HK-2 (cell line): Measurements from ENCODE around the gene BLOC1S4.
A peak's percentile ranks its signal among the peaks of the same experiment; 100 is the strongest.
"Not testable (repeated sequence)": the region's sequence is repeated elsewhere in the genome, so short reads cannot be mapped to it uniquely, and the experiment has no call there.

Experiments
- DNase-seq: peaks from one replicate; pipeline ENCODE4 v3.0.0-alpha.2; 2018; ENCODE audit not compliant: unreplicated experiment

BLOC1S4 gene

GRCh38 chr4:6718932-6719610, 3.1 kb downstream of the BLOC1S4 start:
- DNase-seq: no peak

GRCh38 chr4:6719611-6720179, 3.7 kb downstream of the BLOC1S4 start:
- DNase-seq: no peak

GRCh38 chr4:6720202-6720699, 4.3 kb downstream of the BLOC1S4 start:
- peak; percentile 87 for DNase-seq

- no peak for DNase-seq
These were observed 5.1 kb downstream of the BLOC1S4 start for GRCh38 chr4:6721121-6721520.

GRCh38 chr4:6722891-6723290, 6.9 kb downstream of the BLOC1S4 start:
- DNase-seq: no peak

- DNase-seq: no peak
These were observed 7.9 kb downstream of the BLOC1S4 start for GRCh38 chr4:6723851-6724250.

- DNase-seq: no peak
These were observed 8.6 kb downstream of the BLOC1S4 start for GRCh38 chr4:6724421-6725111.

- not testable (repeated sequence) for DNase-seq
These were observed 9.5 kb downstream of the BLOC1S4 start for GRCh38 chr4:6725427-6725961.

GRCh38 chr4:6727081-6727942, 11.3 kb downstream of the BLOC1S4 start:
- no peak for DNase-seq

GRCh38 chr4:6727943-6728250, 11.9 kb downstream of the BLOC1S4 start:
- no peak for DNase-seq

- DNase-seq: no peak
These were observed 12.5 kb downstream of the BLOC1S4 start for GRCh38 chr4:6728320-6729029.

- DNase-seq: no peak
These were observed 14.8 kb downstream of the BLOC1S4 start for GRCh38 chr4:6730603-6731317.

GRCh38 chr4:6731318-6731675, 15.3 kb downstream of the BLOC1S4 start:
- no peak for DNase-seq

- DNase-seq: no peak
These were observed 15.8 kb downstream of the BLOC1S4 start for GRCh38 chr4:6731780-6732179.

GRCh38 chr4:6732441-6733357, 16.7 kb downstream of the BLOC1S4 start:
- DNase-seq: peak; percentile 56

GRCh38 chr4:6733358-6734164, 17.6 kb downstream of the BLOC1S4 start:
- DNase-seq: no peak

GRCh38 chr4:6734165-6734786, 18.3 kb downstream of the BLOC1S4 start:
- no peak for DNase-seq

- DNase-seq: no peak
These were observed 23.9 kb downstream of the BLOC1S4 start for GRCh38 chr4:6739920-6740319.
